Measurements from ENCODE around the gene SRPK3. TPM values are rescaled to one million over a fixed set of nuclear protein-coding genes. Genes with fewer than 3 reads are reported as not detected.

Gene SRPK3, protein sequence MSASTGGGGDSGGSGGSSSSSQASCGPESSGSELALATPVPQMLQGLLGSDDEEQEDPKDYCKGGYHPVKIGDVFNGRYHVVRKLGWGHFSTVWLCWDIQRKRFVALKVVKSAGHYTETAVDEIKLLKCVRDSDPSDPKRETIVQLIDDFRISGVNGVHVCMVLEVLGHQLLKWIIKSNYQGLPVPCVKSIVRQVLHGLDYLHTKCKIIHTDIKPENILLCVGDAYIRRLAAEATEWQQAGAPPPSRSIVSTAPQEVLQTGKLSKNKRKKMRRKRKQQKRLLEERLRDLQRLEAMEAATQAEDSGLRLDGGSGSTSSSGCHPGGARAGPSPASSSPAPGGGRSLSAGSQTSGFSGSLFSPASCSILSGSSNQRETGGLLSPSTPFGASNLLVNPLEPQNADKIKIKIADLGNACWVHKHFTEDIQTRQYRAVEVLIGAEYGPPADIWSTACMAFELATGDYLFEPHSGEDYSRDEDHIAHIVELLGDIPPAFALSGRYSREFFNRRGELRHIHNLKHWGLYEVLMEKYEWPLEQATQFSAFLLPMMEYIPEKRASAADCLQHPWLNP
- 0.43 and 0.74 TPM in 2 replicates for total RNA-seq

DNA sequence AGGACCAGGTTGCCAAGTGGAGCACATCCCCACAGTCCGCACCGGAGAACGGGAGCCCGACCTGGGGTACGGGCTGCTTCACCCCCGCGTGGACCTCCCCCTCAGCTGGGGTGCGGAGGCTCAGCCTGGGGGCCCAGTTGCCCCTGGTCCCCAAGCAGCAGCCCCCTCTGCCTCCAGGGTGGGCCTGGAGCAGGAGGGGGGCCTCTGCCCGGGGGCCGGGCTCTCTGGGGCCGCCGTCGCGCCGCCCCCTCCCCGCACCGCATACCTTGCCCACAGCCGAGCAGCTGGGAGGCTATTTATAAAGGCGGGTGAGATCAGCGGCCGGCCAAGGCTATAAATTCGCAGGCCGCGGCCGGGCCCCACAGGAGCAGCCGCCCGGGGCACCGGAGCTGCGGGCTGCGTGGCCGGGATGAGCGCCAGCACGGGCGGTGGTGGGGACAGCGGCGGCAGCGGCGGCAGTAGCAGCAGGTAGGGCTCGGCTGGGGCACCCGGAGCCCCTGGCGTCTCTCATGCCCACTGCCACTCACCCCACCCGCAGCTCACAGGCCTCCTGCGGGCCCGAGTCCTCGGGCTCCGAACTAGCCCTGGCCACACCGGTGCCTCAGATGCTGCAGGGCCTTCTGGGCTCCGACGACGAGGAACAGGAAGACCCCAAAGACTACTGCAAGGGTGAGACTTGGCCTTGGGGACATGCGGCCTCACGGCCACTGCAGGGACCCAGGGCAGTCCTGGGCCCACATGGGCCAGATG is at the start of gene SRPK3:
Gene SRPK3, plus strand, starts transcription at position 364 of the 750 bp plus-strand sequence. Its CDS starts 46 bp downstream, at position 410.

DNA sequence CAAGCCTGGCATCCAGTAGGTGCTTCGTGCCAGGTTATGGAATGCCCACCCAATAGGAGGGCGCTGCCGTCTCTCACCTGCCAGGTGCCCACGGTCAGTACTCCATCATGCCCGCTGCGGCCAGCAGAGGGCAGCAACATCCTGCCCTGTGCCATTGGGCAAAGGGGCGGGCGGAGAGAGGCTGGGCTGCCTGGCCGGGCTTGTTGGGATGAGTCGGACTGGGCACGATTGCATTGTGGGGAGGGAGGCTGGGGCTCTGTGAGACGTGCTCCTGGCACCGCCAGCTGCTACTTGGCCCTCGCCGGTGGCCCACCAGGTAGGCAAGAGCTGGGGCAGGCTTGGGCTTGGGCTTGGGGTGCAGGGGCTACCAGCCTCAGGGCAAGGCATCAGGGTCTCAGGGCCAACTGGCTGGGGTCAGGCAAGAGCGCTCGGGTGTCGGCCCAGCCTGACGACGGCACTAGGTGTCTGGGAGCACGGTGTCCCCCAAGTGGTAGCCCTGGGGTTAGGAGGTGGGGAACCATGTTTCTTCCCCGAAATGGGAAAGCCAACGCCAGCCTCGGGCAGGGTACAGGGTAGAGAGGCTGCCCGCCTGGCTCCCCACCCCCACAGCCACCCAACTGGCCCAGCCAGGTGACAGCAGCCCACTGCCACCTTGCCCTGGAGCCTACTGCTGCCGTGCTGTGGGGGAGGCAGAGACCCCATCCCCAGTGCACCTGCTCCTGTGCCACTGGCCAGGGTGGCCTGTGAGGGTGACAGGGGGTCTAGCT is 16.7 kb upstream of the SRPK3 start, which contains the start of gene PLXNB3:
Gene PLXNB3, plus strand, starts transcription at position 261 of the 767 bp plus-strand sequence. CDS start 1,287 bp downstream, outside the sequence.

DNA sequence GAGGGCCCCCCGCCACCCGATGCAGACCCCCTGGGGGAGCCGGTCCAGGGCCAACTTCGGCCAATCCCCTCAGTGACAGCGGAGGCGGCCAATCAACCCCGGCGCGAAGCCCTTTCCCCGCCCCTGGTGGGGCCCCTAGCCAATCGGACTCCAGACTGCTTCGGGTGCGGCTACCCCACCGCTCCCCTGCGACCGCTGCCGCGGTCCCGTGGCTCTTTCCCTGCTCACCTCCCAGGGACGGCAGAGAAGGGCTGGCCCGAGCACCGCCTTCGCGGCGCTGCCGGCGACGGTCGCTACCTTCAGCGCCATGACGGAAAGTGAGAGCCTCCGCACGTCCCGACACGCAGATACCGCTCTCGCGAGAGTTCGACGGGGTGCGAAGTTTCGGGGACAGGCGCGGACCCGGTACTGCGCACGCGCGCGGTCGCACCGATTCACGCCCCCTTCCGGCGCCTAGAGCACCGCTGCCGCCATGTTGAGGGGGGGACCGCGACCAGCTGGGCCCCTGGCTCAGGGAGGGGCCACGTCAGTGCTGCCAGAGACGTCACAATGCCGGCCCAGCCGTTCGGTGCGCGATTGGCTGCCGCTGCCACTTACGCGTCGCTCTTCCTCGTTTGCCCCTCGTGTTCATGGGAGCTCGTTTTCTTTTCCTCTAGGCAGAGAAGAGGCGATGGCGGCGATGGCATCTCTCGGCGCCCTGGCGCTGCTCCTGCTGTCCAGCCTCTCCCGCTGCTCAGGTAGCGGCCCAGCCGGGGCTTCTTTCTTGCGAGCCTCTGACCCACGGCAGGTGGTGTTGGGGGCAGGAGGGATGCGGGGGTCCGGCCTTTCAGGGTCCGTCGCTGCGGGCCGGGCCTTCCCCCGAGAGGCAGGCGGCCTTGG is 13.4 kb downstream of the SRPK3 start, which contains the start of the genes IDH3G and SSR4:
Gene IDH3G, minus strand, starts transcription at position 358 of the 879 bp plus-strand sequence. Its CDS starts 49 bp downstream, at position 309.
Gene SSR4, plus strand, starts transcription at position 651 of the 879 bp plus-strand sequence. Its CDS starts 20 bp downstream, at position 671.

DNA sequence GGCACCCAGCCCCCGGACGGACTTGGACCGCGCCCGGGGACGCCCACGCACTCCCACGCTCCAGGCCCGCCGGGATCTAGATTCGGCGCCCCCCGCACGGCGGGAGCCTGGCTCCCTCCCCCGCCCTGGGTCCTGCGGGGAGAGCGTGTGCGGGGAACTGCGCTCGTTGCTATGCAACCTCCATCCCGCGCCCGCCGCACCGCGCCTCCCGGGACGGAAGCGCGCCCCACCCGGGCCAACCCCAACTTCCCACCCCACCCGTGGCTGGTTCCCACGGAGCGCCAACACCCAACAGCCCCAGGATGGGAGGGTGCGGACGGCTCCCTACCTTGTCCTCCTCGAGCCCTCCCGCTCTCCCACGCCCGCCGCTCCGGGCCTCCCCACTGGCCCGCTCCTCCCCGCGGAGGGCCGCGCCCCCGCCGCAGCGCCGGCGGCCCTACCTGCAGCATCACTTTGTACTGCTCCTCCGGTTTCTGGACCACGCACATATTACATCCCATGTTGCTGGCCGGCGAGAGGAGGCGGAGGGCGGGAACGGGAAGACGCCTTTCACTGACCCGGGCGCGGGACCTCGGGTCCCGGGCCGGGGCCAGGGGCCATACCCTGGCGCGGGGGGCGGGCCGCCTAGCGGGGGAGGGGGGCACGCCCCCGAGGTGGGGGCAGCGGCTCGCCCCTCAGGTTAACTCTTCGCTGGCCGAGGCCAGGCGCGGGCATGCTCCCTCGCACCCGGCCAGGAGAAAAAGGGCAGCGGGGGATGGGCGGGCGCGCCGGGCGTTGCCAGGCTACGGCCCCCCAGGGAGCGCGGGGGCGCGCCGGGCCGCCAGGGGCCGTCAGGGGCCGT is 49.2 kb downstream of the SRPK3 start, which contains the start of gene PDZD4:
Gene PDZD4, minus strand, starts transcription at position 746 of the 841 bp plus-strand sequence. Its CDS starts 246 bp downstream, at position 500.

Other genes with a start within 250 kb of the SRPK3 start
- 33.7 and 40.0 TPM in 2 replicates for gene CCNQ, start 181.9 kb upstream of the SRPK3 start, total RNA-seq
- gene DUSP9, start 133.8 kb upstream of the SRPK3 start, total RNA-seq: not detected in 2 replicates
- gene PNCK, start 107.2 kb upstream of the SRPK3 start, total RNA-seq: 0.14 and 0.74 TPM in 2 replicates
- gene SLC6A8, start 93.1 kb upstream of the SRPK3 start, total RNA-seq: 9.8 and 20.7 TPM in 2 replicates
- 133 and 217 TPM in 2 replicates for gene BCAP31, start 56.7 kb upstream of the SRPK3 start, total RNA-seq
- gene ABCD1, start 56.2 kb upstream of the SRPK3 start, total RNA-seq: 7.3 and 11.2 TPM in 2 replicates
- gene PLXNB3, start 16.8 kb upstream of the SRPK3 start, total RNA-seq: 1.3 and 3.9 TPM in 2 replicates
- 47.7 and 52.5 TPM in 2 replicates for gene IDH3G, start 13.3 kb downstream of the SRPK3 start, total RNA-seq
- 163 and 186 TPM in 2 replicates for gene SSR4, start 13.6 kb downstream of the SRPK3 start, total RNA-seq
- gene PDZD4, start 49.5 kb downstream of the SRPK3 start, total RNA-seq: 0.14 and 0.18 TPM in 2 replicates
- 0.28 TPM in 2 replicates for gene L1CAM, start 105.1 kb downstream of the SRPK3 start, total RNA-seq
- gene AVPR2, start 123.6 kb downstream of the SRPK3 start, total RNA-seq: not detected in 2 replicates
- gene ARHGAP4, start 145.2 kb downstream of the SRPK3 start, total RNA-seq: 1.1 and 1.3 TPM in 2 replicates
- gene NAA10, start 154.0 kb downstream of the SRPK3 start, total RNA-seq: 30.6 and 40.2 TPM in 2 replicates
- 2.0 and 2.6 TPM in 2 replicates for gene RENBP, start 163.6 kb downstream of the SRPK3 start, total RNA-seq
- 7.4 and 9.2 TPM in 2 replicates for gene HCFC1, start 190.8 kb downstream of the SRPK3 start, total RNA-seq
- gene TMEM187, start 191.7 kb downstream of the SRPK3 start, total RNA-seq: 6.4 and 8.2 TPM in 2 replicates
- 42.1 and 93.2 TPM in 2 replicates for gene IRAK1, start 238.9 kb downstream of the SRPK3 start, total RNA-seq